GM20000 (cell line): ENCODE data around the gene SEC24B.

Experiments used
- DNase-seq: peaks from one replicate; pipeline ENCODE4 v3.0.0; 2012; ENCODE audit warnings: low spot score
- TF ChIP-seq, protein P1 (sequence below): IDR thresholded peaks from 2 replicates; pipeline ENCODE4 v1.5.1; 2012; ENCODE audit warnings: mild to moderate bottlenecking, control low read depth; ENCODE audit errors: extremely low read depth, missing control alignments

The SEC24B gene

DNA sequence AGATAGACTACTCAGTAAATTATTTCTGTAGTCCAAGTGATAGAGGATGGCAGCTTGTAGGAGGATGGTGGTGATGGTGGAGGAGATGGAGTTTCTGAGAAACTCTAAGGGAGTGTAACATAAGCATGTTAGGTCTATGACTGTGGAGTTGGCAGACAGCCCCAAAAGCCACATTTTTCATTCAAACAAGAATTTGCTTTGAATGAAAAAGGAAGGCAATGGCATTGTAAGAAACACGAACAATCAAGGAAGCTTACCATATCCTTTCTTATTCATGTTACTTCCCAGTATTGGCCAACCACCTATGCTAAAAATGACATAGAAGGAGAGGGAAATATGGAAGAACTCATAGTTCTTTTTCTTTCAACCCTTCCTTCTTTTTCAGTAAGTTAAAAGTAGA, 18.7 kb upstream of the SEC24B start:
- no peak for DNase-seq

DNA sequence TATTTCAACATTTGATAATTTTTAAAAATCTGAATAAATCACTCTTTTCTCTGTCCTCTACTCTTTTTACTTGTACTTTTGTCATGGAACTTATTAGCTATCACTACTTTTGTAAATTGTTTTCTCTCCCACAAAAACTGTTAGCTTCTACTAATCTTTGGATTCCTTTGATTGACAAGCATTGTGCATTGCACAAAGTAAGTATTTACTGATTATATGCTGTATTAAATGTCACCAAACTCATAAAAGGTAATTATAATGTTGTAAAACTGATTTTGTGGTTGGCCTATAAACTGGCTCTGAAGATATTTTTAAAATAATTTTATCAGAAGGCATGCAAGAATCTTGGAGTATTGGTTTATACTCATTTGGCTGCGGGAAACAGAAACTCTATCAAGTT, 15.0 kb upstream of the SEC24B start:
- DNase-seq = no peak
- TF ChIP-seq, protein P1, sequence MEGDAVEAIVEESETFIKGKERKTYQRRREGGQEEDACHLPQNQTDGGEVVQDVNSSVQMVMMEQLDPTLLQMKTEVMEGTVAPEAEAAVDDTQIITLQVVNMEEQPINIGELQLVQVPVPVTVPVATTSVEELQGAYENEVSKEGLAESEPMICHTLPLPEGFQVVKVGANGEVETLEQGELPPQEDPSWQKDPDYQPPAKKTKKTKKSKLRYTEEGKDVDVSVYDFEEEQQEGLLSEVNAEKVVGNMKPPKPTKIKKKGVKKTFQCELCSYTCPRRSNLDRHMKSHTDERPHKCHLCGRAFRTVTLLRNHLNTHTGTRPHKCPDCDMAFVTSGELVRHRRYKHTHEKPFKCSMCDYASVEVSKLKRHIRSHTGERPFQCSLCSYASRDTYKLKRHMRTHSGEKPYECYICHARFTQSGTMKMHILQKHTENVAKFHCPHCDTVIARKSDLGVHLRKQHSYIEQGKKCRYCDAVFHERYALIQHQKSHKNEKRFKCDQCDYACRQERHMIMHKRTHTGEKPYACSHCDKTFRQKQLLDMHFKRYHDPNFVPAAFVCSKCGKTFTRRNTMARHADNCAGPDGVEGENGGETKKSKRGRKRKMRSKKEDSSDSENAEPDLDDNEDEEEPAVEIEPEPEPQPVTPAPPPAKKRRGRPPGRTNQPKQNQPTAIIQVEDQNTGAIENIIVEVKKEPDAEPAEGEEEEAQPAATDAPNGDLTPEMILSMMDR = no peak

More for the DNA sequence above, 18.7 kb upstream of the SEC24B start:
- TF ChIP-seq, protein P1 = no peak

DNA sequence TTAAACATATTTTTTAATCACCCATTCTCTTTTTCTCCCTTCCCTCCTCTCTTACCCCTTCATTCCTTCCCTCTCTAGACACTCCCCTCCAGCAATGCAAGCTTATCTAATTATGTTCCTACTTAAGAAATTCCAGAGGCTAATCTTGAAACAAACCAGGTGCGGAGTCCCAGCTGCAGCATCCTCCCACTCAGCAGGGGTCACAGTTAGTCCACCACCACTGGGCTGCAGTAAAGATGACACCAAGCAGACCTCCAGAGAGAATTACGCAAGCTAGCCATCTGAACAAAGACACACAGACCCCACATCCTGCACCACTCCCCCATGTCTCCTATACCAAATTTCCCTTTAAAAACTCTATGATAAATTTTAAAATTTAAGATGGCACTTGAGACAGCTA, 13.9 kb upstream of the SEC24B start:
- TF ChIP-seq, protein P1 = no peak
- no peak for DNase-seq

DNA sequence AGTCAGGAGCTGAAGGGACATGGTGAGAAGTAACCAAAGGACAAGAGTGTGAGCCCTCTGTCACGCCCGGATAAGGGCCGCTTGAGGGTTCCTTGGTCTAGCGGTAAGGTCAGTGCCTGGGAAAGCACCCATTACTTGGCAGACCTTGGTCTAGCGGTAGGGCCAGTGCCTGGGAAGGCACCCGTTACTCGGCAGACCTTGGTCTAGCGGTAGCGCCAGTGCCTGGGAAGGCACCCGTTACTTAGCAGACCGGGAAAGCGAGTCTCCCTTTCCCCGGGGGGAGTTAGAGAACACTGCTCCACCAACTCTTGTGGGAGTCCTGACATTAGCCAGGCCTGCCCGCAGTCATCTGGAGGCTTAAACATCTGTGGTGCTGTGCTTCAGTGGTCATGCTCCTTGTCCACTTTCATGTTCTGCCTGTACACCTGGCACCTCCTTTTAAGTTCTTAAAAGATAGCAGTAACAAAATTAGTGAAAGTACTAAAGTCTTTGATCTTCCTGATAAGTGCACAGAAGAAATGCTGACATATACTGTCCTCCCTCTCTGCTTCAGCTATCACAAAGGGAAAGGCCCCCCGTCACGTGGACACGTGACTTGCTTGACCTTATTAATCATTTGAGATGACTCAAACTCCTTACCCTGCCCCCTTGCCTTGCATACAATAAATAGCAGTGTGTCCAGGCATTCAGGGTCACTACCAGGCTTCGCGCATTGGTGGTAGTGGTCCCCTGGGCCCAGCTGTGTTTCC, 9.3 kb upstream of the SEC24B start:
- TF ChIP-seq, protein P1 = no peak
- DNase-seq = no peak

DNA sequence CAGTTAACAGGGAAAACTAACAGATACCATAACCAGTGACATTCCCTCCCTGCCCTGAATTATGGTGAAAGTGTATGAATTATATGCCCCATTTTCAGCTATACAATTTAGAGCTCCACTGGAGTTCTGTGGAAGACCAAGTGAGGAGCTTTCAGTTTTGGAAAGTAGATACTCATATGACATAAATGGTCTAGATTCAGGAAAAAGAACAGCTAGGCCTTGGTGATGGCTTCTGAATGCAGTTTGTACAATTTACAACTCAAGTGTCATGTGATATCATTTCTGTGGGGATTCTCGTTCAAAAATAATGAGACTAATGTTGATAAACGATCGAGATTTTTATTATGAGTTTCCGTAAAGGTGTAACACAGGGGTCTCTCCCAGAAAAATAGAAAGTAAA, 8.2 kb upstream of the SEC24B start:
- TF ChIP-seq, protein P1 = no peak
- no peak for DNase-seq

DNA sequence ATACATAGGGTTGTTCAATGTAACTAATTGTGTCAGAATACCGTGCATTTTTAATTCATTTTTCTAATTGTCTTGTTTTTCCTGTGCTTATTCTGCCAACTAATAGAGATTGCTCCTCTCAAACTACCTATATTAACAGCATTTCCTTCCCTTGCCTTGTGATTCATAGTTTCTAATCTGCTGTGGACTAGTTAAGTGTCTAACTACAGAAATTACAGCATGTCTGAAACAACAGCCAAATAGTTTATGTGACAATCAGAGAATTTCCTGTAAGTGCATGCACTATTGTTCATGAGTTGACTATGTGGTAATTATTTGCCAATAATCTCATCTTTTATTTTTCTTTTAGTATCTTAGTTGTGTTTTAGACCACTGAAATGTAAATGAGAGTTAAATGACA, 4.1 kb upstream of the SEC24B start:
- TF ChIP-seq, protein P1 = no peak
- no peak for DNase-seq

DNA sequence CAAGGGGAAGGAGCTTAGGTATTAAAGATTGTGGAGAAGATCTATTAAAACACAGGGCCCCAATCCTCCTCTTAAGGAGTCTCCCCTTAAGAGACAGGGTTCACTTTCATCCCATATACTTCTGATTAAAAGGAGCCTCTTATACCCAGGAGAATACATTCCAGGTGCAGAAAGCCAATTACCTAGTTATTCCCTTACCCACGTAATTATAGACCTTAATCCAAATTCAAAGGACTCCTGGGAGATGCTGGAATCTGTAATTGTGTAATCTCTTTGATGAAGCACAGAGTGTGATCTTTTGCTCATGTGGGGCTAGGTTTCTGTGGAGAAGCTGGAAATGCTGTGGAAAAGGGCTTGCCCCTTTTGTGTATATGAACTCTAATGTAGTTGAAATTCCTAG, 1.4 kb upstream of the SEC24B start:
- DNase-seq = no peak
- TF ChIP-seq, protein P1 = no peak
